ENCODE measurements around the gene PGP. TPM values are rescaled to one million over a fixed set of nuclear protein-coding genes. Genes with fewer than 3 reads are reported as not detected.

PGP gene
- total and polyA plus RNA-seq, 12 donors, result 21.1 to 48.3 (median 27.3) TPM

DNA sequence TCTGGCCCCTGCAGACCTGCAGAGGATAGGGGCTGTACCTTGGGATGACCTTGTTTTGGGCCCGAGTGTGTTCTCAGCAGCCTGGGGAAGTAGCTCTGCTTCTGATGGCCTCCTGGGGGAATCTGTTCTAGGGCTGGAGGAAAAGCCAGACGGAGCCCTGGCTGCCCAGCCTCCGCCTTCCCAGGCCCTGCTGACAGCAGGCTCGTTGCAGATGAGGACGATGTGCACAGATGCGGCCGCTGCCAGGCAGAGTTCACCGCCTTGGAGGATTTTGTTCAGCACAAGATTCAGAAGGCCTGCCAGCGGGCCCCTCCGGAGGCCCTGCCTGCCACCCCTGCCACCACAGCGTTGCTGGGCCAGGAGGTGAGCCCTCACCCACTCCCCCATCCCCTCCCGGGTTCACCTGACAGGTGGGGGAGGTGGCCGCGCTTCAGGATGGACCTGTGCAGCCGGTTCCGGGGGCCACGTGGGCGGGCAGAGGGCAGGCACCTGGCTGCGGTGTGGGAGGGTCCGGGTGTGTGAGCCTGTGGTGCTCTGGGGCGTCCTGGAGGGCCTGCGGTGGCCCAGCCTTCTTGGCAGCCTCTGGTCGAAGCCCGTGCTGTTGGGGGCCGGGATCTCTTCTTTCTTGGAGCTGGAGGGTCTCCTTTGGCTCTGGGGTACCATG, 13.7 kb upstream of the PGP start:
- DNase-seq (no peak), ATAC-seq (no peak)
- Histone ChIP-seq H3K27me3 (no peaks in the 10 kb centered on the region), H3K9me3 (no peaks in the 10 kb centered on the region), H3K4me1 (peaks cover 10 to 27% (median 21%) of the 10 kb centered on the region in 9 donors), H3K36me3 (peaks cover 13 to 75% (median 38%) of the 10 kb centered on the region in 9 donors), H3K27ac (no peak overlapping the region), H3K4me3 (no peak overlapping the region)
- intact Hi-C loops (cut with DNase I), result no loop called here
- TF ChIP-seq, protein P1, sequence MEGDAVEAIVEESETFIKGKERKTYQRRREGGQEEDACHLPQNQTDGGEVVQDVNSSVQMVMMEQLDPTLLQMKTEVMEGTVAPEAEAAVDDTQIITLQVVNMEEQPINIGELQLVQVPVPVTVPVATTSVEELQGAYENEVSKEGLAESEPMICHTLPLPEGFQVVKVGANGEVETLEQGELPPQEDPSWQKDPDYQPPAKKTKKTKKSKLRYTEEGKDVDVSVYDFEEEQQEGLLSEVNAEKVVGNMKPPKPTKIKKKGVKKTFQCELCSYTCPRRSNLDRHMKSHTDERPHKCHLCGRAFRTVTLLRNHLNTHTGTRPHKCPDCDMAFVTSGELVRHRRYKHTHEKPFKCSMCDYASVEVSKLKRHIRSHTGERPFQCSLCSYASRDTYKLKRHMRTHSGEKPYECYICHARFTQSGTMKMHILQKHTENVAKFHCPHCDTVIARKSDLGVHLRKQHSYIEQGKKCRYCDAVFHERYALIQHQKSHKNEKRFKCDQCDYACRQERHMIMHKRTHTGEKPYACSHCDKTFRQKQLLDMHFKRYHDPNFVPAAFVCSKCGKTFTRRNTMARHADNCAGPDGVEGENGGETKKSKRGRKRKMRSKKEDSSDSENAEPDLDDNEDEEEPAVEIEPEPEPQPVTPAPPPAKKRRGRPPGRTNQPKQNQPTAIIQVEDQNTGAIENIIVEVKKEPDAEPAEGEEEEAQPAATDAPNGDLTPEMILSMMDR (IDR thresholded peaks at IDR 0.05), result no peak
- 89 to 90% methylated on average over 24 to 25 of the region's 25 CpGs for WGBS, 2 donors

DNA sequence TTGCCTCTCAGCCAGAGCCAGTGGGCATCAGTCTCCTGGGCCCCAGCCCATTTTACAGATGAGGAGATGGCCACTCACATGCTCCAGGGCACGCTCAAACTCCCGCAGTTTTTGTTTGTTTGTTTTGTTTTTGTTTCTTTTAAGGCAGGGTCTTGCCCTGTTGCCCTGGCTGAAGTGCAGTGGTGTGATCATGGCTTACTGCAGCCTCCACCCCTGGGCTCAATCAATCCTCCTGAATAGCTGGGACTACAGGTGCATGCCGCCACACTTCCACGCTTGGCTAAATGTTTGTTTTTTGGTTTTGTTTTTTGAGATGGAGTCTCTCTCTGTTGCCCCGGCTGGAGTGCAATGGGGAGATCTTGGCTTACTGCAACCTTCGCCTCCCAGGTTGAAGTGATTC, 12.3 kb upstream of the PGP start:
- Histone ChIP-seq H3K4me3 (no peak overlapping the region), H3K4me1 (peaks cover 10 to 32% (median 25%) of the 10 kb centered on the region in 9 donors), H3K27me3 (no peaks in the 10 kb centered on the region), H3K36me3 (peaks cover 6 to 61% (median 24%) of the 10 kb centered on the region in 9 donors), H3K27ac (peak overlapping the region in 1 of 10 donors; percentile 35), H3K9me3 (no peaks in the 10 kb centered on the region)
- TF ChIP-seq, protein P1 (IDR thresholded peaks at IDR 0.05), result no peak
- WGBS, 2 donors, result 93 to 96% methylated on average over 6 of the region's 6 CpGs
- ATAC-seq (no peak), DNase-seq (no peak)
- intact Hi-C loops (cut with DNase I), result no loop called here

DNA sequence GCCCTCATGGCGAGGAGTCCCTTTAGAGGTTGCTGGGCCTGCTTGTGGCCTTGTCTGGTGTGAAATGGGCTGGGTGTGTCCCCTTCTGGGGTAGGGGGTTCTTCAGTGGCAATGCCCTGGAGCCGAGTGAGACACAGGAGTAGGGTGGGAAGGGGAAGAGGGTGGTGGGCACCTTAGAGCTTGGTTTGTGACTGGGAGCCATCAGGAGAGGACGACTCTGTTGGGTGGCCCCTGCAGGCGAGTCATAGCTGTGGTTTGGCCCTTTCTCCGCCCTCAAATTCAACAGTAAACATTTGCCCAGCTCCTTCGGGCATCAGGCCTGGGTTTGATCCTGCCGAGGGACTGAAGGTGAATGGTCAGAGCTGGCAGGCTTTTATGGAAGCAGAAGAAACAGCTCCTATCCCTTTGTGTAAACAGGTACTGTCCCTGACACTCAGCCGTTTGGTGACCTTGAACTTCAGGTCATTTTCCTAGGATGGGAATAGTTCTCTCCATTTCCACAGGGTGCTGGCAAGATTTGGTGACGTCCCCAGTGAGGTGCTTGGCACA, 11.7 kb upstream of the PGP start:
- TF ChIP-seq, protein P1 (IDR thresholded peaks at IDR 0.05), result no peak
- H3K27ac ChIP-seq, result peak overlapping the region in 1 of 10 donors; percentile 35
- DNase-seq (no peak), ATAC-seq (no peak)
- no peaks in the 10 kb centered on the region for H3K9me3 ChIP-seq
- H3K36me3 ChIP-seq, result peaks cover 2 to 55% (median 23%) of the 10 kb centered on the region in 9 donors
- WGBS, 2 donors, result 71 to 74% methylated on average over 9 of the region's 9 CpGs
- no peak overlapping the region for H3K4me3 ChIP-seq
- intact Hi-C loops (cut with DNase I), result no loop called here
- peaks cover 10 to 32% (median 25%) of the 10 kb centered on the region in 9 donors for H3K4me1 ChIP-seq
- no peaks in the 10 kb centered on the region for H3K27me3 ChIP-seq

DNA sequence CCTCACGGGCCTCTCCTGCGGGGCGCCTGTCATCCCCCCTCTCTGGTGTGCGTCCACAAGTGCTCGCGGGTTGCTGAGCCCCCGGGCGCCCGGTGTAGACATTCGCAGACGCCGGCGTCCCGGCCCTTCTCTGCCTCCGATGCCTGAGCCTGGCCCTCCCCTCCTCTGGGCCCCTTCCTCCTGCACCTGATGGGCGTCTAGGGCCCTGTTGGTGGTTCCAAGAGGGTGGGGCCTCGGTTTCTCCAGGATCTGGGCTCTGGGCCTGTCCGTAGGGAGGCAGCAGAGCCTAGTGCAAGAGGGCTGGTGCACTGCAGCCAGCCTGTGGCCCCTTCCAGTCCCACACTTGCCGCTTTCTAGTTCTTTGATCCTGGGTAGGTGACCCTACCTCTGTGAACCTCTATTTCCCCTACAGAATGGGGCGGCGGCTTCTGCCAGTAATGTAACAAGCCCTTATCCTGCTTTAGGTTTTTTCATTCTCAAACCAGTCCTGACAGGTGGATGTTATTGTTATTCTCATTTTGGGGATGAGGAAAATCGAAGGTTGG, 9.4 kb upstream of the PGP start:
- Histone ChIP-seq H3K4me1 (peaks cover 10 to 32% (median 25%) of the 10 kb centered on the region in 9 donors), H3K27ac (peak overlapping the region; percentile 49 to 96 (median 90)), H3K4me3 (peak overlapping the region; percentile 69 to 96 (median 92)), H3K27me3 (no peaks in the 10 kb centered on the region), H3K9me3 (no peaks in the 10 kb centered on the region), H3K36me3 (peaks cover 0 to 32% (median 12%) of the 10 kb centered on the region in 9 donors)
- intact Hi-C loops (cut with DNase I), result loop anchor here in 1 of 10 donors (5.0 kb wide), 1 partner anchor 212 kb away; no protein-coding TSS in a partner anchor
- peak; percentile 33 to 43 for DNase-seq
- TF ChIP-seq, protein P1 (IDR thresholded peaks at IDR 0.05), result peak in 2 of 9 donors; percentile 23 to 31
- peak; percentile 22 to 66 (median 47) for ATAC-seq
- WGBS, 2 donors, result 7 to 8% methylated on average over 22 of the region's 22 CpGs
